ENCODE results near the gene LENG1.
A peak's percentile ranks its signal among the peaks of the same experiment; 100 is the strongest.

DNA sequence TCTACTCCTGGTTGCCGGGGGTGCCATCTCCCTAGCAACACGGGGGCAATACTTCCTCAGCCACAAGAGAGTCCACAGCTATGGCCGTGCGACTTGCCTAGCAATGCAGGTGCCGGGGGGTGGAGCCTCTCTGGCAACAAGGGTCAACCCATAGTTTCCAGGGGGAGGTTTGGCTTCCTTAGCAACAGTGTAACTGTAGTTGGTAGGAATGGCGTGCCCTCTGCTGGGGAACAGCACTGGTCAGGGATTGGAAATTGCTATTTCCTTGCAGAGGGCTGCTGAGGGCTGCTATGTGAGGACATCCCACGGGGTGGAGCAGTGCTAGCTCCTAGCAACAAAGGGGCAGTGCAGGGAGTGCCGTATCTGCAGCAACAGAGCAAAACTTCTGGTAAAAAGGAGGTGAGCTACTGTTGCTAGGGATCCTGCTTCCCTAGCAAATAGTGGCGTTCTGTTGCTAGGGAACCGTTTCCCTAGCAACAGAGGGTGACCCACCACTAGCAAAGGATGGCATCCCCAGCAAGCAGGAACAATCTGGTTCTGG is 20.5 kb upstream of the LENG1 start:
- TF ChIP-seq, protein P1, sequence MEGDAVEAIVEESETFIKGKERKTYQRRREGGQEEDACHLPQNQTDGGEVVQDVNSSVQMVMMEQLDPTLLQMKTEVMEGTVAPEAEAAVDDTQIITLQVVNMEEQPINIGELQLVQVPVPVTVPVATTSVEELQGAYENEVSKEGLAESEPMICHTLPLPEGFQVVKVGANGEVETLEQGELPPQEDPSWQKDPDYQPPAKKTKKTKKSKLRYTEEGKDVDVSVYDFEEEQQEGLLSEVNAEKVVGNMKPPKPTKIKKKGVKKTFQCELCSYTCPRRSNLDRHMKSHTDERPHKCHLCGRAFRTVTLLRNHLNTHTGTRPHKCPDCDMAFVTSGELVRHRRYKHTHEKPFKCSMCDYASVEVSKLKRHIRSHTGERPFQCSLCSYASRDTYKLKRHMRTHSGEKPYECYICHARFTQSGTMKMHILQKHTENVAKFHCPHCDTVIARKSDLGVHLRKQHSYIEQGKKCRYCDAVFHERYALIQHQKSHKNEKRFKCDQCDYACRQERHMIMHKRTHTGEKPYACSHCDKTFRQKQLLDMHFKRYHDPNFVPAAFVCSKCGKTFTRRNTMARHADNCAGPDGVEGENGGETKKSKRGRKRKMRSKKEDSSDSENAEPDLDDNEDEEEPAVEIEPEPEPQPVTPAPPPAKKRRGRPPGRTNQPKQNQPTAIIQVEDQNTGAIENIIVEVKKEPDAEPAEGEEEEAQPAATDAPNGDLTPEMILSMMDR (IDR thresholded peaks at IDR 0.05 in 8 of 11, conservative IDR thresholded peaks at IDR 0.05 in 3 of 11), result peak in 1 of 11 experiments; percentile 22
- TF ChIP-seq POLR2A (IDR thresholded peaks at IDR 0.05), result no peak

Data from spleen (tissue), 7 donors.